Stimulated activated CD4-positive, alpha-beta T cell treated with anti-CD3 and anti-CD28 coated beads, Interleukin-2, amount 100 ng/mL, for 24 hours (primary cell): Measurements from ENCODE around the gene PSME3IP1.
"Not testable (repeated sequence)": the region's sequence is repeated elsewhere in the genome, so short reads cannot be mapped to it uniquely, and the experiment has no call there.

Experiments used
- DNase-seq, 2 donors: peaks; one replicate each; pipeline ENCODE4 v3.0.0-alpha.2; 2020

The PSME3IP1 gene

GRCh38 chr16:57196286-57196685 lies 10.4 kb upstream of the PSME3IP1 start:
- DNase-seq: no peak

- no peak for DNase-seq
Observed at GRCh38 chr16:57194512-57194911, 8.7 kb upstream of the PSME3IP1 start.

- DNase-seq: no peak
Observed at GRCh38 chr16:57192720-57193486, 7.1 kb upstream of the PSME3IP1 start.

GRCh38 chr16:57192146-57192545 lies 6.3 kb upstream of the PSME3IP1 start:
- DNase-seq: no peak

- DNase-seq: no peak
Observed at GRCh38 chr16:57191056-57191571, 5.3 kb upstream of the PSME3IP1 start.

- no peak for DNase-seq
Observed at GRCh38 chr16:57190136-57190535, 4.3 kb upstream of the PSME3IP1 start.

GRCh38 chr16:57189527-57189926 lies 3.7 kb upstream of the PSME3IP1 start:
- not testable (repeated sequence) for DNase-seq

- DNase-seq: no peak
Observed at GRCh38 chr16:57188711-57189002, 2.8 kb upstream of the PSME3IP1 start.

GRCh38 chr16:57187902-57188710 lies 2.3 kb upstream of the PSME3IP1 start:
- not testable (repeated sequence) for DNase-seq

- peak; percentile 10 to 27 for DNase-seq
Observed at GRCh38 chr16:57186872-57187854, 1.3 kb upstream of the PSME3IP1 start.

- DNase-seq: peak in 1 of 2 donors; percentile 40
Observed at GRCh38 chr16:57185446-57185944, 344 bp downstream of the PSME3IP1 start.

GRCh38 chr16:57184887-57185445 lies 873 bp downstream of the PSME3IP1 start:
- no peak for DNase-seq

- no peak for DNase-seq
Observed at GRCh38 chr16:57184113-57184512, 1.7 kb downstream of the PSME3IP1 start.

- no peak for DNase-seq
Observed at GRCh38 chr16:57179215-57179828, 6.5 kb downstream of the PSME3IP1 start.

- DNase-seq: no peak
Observed at GRCh38 chr16:57178793-57179212, 7.0 kb downstream of the PSME3IP1 start.

- no peak for DNase-seq
Observed at GRCh38 chr16:57178196-57178595, 7.6 kb downstream of the PSME3IP1 start.

GRCh38 chr16:57175896-57176295 lies 9.9 kb downstream of the PSME3IP1 start:
- DNase-seq: no peak

GRCh38 chr16:57172721-57173290 lies 13.0 kb downstream of the PSME3IP1 start:
- DNase-seq: no peak

GRCh38 chr16:57169327-57169726 lies 16.5 kb downstream of the PSME3IP1 start:
- DNase-seq: no peak

GRCh38 chr16:57167953-57168352 lies 17.9 kb downstream of the PSME3IP1 start:
- DNase-seq: no peak

- no peak for DNase-seq
Observed at GRCh38 chr16:57167538-57167937, 18.3 kb downstream of the PSME3IP1 start.
